DMS 273 (cell line): Measurements from ENCODE around the gene HSPA12B.

ENCODE experiments used
- DNase-seq: peaks from one replicate; lab custom pipeline; 2025; ENCODE audit not compliant: unreplicated experiment; lab: John Stamatoyannopoulos, UW

HSPA12B gene

GRCh38 chr20:3763671-3764601 is 31.5 kb downstream of the HSPA12B start:
- no peak for DNase-seq

DNA sequence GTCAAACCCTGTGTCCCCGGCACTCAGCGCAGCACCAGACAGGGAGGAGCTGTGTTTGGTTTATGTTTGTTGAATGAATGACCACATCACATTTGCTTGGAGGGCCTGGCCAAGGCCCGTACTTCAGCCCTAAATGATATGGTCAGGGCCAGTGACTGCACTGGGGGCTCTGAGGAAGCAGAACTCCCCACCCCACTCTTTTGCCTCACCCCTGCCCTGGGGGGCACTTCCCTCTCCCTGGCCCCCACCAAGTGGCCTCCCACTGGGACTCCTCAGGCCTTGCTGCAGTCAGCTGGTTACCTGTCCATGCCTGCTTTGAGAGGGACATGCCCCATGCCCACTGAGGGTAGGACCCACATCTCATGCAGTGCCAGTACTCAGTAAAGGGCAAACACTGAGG is 32.2 kb downstream of the HSPA12B start:
- DNase-seq, result no peak

DNA sequence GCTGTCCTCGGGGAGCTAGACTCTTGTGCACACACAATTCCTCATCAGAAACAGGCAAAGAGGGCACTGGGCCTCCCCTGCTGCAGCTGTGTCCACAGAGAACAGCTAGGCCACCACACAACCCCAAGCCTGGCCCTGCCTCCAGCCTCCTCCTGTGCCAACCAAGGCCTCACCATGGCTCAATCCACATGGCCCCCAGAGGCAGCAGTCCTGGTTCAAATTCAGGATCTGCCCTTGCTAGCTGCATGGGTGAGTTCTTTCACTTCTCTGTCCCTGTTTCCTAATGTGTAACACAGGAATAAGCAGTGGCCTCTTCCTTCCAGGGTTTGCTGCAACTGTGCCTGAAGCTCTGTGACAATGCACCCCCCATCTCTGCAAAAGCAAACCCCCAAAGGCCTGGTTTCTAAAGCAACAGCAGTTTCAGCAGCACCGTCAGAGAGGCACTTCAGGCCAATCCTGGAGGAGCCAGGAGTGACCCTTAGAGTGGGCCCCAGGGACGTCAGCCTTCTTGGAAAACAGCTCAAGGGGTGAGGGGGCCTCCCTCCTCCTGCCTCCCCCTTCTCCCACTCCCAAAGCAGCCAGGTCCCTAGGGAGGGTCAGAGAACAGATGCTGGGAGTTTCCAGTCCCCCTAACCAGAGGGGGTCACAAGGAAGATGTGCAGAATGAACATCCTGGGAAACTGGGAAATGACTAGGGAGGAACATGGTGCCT is 32.8 kb downstream of the HSPA12B start:
- DNase-seq, result no peak

GRCh38 chr20:3766422-3767109 is 34.1 kb downstream of the HSPA12B start:
- DNase-seq, result no peak

- DNase-seq, result peak; percentile 36
These were observed 34.6 kb downstream of the HSPA12B start for GRCh38 chr20:3767110-3767426.

DNA sequence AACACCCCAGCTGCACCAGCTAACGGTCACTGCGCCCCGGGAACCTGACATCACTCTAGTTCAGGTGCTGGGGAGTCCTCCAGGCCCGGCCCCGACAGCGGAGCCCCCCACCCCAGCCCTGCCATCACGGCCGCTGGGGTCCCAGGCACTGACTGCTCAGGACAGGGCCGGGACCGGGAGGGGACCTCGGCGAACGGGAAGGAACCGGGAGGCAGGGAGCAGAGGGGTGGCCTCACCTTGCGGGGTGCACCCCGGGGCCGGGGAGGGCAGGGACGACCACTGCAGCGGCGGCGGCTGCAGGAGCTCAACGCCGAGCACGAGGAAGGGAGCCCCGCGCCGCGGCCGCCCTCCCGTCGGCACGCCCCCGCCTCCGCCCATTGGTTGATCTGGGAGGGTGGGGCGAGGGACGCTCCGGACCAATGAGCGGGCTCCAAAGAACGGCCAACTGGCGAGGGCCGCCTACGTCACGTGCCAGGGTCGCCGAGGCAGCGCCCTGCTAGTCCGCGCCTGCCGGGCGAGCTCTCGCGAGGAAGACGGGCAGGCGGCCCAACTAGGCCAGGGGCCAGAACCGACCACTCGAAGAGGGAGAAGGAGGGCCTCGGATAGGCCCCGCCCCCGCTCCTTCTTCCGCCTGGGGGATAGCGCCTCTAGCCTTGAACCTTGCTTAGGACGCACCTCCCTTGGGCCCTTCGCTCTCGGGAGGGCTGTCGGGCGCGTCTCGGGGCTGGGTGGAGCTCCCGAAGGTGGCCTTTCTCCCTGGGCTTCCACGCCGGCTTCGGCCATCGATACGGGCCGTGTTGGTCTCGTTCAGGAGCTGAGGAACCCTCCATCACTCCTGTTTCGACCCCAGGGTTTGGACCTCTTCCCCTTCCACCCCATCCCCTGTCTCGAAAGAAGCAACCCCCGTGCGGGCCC is 35.2 kb downstream of the HSPA12B start, which contains the start of gene ADISSP:
ADISSP (minus strand) TSS at position 327 of the 915 bp plus-strand sequence. CDS start 7,653 bp downstream, outside the sequence.
- peak; percentile 99 for DNase-seq

DNA sequence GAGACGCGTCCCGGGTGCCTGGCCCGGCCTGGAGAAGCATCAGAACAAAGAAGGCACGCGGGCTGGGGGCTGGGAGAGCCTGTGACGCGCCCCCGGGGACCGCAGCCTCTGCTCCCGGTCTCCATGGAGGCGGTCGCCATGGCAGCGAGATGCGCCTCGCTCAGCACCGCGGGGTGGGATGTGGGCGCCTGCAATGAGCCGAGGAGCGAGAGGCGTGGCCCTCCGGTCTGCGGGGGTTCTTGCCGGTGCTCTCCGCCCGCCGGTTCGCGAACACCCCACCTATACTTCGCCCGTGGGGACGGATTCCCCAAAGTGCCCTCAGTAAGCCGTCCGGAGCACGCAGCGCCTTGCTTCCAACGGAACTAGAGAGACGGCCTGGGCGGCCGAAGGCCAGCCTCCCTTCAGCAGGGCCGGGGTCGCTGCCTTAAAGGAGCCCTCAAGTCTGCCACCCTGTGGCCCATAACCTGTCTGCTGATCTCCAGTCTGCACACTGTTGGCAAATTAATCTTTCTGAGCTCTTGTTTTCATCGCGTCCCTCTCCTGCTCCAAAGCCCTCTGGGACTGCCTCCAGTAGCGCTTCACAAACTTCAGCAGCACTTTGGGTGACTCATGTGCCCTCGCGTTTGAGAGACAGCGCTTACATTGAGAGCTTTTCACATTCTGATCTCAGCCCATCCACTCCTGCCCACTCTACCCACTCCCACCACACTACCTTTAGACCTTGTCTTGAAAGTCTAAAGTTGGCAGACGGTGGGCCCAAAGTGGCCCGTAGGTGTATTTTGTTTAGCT is 36.1 kb downstream of the HSPA12B start:
- peak; percentile 92 for DNase-seq

- no peak for DNase-seq
These were observed 39.1 kb downstream of the HSPA12B start for GRCh38 chr20:3771552-3772058.

GRCh38 chr20:3775457-3776108 is 43.1 kb downstream of the HSPA12B start:
- no peak for DNase-seq

DNA sequence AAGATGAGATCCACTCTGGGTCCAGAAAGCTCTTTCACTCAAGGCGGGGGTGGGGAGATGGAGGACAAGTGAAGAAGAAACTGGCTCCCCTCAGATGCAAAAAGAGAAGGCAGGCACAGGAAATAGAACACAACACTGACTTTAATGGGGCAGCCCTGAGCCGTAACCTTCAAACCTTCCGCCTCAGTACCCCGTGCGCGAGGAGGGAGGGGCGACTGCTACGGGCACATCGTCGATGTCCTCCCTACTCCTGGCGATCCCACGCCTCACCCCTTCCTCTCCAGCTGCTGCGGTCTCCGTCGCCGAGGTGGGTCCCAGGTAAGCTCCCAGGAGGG is 44.9 kb downstream of the HSPA12B start:
- DNase-seq, result no peak

DNA sequence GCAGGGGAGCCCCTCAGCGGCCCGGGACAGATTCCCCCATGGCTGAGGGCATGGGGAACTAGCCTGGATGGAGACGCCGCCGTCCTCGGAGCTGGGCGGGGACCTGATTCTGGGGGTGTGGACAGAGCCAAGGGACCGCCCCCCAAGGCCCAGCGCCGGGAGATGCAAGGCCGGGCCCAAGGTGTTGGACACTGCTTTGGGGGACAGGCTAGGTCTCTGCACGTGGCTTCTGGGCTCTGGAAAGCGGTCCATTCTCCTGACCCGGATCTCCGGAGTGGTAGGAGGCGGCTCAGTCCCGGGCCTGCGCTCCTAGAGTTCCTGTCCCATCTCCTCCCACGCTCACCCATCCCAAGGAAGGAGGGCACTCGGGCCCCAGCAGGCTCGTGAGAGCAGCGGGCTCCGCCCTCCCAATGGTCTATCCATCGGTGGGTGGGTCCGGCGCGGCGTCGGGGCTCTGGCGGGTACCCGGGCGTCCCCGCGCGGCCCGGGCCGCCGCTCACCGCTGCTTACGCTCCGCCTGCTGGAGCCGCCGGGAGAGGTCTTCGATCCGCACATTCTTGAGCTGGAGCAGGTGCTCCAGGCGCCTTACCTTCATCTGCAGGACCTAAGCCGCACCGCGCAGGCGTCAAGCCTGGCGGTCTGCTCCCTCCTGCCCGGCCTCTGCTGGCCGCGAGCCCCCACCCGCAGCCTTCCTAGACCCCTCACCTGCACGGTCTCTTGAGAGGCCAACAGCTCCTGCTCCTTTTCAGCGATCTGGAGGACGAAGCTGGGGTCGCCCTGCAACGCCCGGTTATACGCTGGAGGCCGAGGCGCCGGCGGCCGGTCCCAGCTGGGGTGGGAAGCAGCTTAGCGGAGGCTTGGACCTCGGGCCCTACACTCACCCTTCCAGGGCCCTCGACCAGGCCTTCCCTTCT is 45.5 kb downstream of the HSPA12B start:
- peak; percentile 77 for DNase-seq

GRCh38 chr20:3778976-3779375 is 46.5 kb downstream of the HSPA12B start:
- no peak for DNase-seq

DNA sequence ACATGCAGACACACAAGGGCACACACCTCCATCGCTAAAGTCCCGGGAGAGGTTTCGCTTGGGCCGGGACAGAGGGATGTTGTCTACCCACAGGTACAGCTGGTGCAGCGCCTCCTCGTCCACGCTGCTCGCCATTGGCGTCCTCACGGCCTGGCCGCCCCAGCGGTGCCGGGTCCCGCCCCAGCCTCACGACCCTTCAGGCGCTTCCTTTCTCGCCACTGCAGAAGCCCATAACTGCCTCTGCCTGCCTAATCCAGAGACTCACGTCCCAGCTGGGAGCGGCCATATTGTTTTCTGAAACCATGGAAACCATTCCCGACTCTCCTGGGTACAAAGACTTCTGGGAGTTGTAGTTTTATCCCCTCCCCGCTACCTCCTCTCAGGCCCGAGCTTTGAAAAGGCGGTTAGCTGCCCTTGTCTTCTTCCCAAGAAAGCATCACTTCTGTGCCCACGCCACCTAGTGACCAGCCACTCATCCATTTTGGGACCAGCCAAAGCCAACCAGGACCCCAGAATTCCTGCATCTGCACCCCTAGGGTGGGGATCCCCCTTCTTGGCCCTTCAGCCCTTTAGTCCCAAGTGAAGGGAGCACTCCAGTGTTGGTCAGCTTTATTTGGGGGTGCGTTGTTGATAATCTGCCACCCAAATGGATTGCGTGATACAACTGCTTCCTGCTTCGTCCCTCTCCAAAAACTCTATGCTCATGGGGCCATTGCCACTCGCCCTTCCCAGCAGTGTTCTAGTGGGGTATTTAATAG is 48.8 kb downstream of the HSPA12B start, which contains the start of gene SPEF1:
SPEF1 (minus strand) TSS at position 296 of the 758 bp plus-strand sequence; CDS start at position 135, 161 bp downstream.
- peak; percentile 98 for DNase-seq

- DNase-seq, result peak; percentile 31
These were observed 50.1 kb downstream of the HSPA12B start for GRCh38 chr20:3782597-3782996.

DNA sequence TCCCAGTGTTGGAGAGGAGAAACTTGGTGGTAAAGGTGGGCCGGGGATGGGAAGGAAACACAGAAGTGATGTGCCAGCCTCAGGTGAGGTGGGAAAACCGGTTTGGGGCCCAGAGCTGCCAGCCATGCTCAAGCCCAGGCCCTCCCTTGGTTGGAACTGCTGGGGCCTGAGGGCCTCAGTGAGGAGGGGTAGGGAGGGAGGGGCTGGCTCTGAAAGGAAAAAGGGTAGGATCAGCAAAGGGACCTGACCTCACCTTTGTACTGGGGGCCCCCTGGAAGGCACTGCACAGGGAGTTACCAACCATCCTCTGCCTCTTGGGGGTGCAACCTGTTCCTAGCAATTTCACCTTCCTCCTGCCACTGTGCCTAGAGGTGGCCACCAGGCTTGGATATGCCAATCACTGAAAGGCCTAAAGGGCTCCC is 50.6 kb downstream of the HSPA12B start:
- no peak for DNase-seq

- DNase-seq, result no peak
These were observed 51.2 kb downstream of the HSPA12B start for GRCh38 chr20:3783511-3784195.
